Measurements from ENCODE around the gene ACBD4. TPM values are rescaled to one million over a fixed set of nuclear protein-coding genes. Genes with fewer than 3 reads are reported as not detected.

Gene ACBD4
- total and polyA plus RNA-seq, 2 of the 13 experiments (the other 11 are each of a cell fraction or from before 2014, with no cell fraction given), result 16.1 to 26.9 TPM

- TF ChIP-seq RNF219 (CRISPR knock-in tag; IDR thresholded peaks at IDR 0.05), result no peak
- TF ChIP-seq ZBTB3 (CRISPR knock-in tag; IDR thresholded peaks at IDR 0.05; ENCODE audit: borderline replicate concordance, low read depth), result peak; percentile 43
- peak; percentile 75 for TF ChIP-seq PHF8 (CRISPR knock-in tag; IDR thresholded peaks at IDR 0.05)
- TF ChIP-seq HES4 (CRISPR knock-in tag; IDR thresholded peaks at IDR 0.05; ENCODE audit: borderline replicate concordance), result no peak; the same call in 1 of the 2 replicates
- TF ChIP-seq CREB1 (IDR thresholded peaks at IDR 0.05), result no peak
- no peak for TF ChIP-seq CREB1 (CRISPR knock-in tag; IDR thresholded peaks at IDR 0.05)
- TF ChIP-seq, protein P1, sequence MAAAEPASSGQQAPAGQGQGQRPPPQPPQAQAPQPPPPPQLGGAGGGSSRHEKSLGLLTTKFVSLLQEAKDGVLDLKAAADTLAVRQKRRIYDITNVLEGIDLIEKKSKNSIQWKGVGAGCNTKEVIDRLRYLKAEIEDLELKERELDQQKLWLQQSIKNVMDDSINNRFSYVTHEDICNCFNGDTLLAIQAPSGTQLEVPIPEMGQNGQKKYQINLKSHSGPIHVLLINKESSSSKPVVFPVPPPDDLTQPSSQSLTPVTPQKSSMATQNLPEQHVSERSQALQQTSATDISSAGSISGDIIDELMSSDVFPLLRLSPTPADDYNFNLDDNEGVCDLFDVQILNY (CRISPR knock-in tag; conservative IDR thresholded peaks at IDR 0.05), result peak; percentile 22; the same call in 1 of the 2 replicates
- TF ChIP-seq SMAD1 (CRISPR knock-in tag; IDR thresholded peaks at IDR 0.05; ENCODE audit: borderline replicate concordance, low read depth), result 0 out of 2 replicates have a peak, but pooled peaks have one; percentile 73
- no peak for TF ChIP-seq MXD4 (CRISPR knock-in tag; IDR thresholded peaks at IDR 0.05)
- TF ChIP-seq ZNF280D (CRISPR knock-in tag; IDR thresholded peaks at IDR 0.05), result peak; percentile 59; the same call in 1 of the 2 replicates
- TF ChIP-seq ZBED4 (CRISPR knock-in tag; IDR thresholded peaks at IDR 0.05; ENCODE audit: borderline replicate concordance), result no peak
- TF ChIP-seq ELF3 (CRISPR knock-in tag; IDR thresholded peaks at IDR 0.05), result no peak
- TF ChIP-seq, protein P2, sequence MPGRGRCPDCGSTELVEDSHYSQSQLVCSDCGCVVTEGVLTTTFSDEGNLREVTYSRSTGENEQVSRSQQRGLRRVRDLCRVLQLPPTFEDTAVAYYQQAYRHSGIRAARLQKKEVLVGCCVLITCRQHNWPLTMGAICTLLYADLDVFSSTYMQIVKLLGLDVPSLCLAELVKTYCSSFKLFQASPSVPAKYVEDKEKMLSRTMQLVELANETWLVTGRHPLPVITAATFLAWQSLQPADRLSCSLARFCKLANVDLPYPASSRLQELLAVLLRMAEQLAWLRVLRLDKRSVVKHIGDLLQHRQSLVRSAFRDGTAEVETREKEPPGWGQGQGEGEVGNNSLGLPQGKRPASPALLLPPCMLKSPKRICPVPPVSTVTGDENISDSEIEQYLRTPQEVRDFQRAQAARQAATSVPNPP (CRISPR knock-in tag; IDR thresholded peaks at IDR 0.05), result no peak
- TF ChIP-seq ZNF550 (CRISPR knock-in tag; IDR thresholded peaks at IDR 0.05; ENCODE audit: borderline replicate concordance), result no peak
- TF ChIP-seq MIER3 (CRISPR knock-in tag; IDR thresholded peaks at IDR 0.05; ENCODE audit: borderline replicate concordance), result no peak
- TF ChIP-seq ZNF598 (CRISPR knock-in tag; IDR thresholded peaks at IDR 0.05; ENCODE audit: borderline replicate concordance), result no peak
Observed at GRCh38 chr17:45160447-45161287, 25.2 kb downstream of the ACBD4 start (continued).
